ENCODE data around the gene GSG1L2. TPM values are rescaled to one million over a fixed set of nuclear protein-coding genes. Genes with fewer than 3 reads are reported as not detected.

Gene GSG1L2
- polyA plus RNA-seq, 3 donors = not detected

DNA sequence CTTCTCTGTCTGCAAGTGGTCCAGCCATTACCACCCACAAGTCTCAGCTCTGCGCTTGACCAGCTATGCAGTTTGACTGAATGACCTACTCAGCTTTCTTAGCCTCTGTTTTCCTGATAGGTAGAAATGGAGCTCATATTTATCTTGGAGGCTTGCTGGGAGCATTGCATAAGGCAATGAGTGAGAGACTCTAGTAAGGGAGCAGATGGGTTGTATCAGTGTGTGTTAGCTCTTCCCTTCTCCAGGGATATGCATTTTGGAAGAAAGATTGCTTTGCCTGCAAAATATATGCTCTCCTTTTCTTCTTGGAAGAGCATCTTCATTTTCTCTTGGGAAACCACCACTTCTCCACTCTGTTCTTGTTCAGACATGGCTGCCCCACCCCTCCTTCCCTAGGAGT, 56.6 kb downstream of the GSG1L2 start:
- WGBS, 3 donors = 93 to 94% (median 93%) methylated on average over 1 of the region's 1 CpG
- no peak overlapping the region for H3K27ac ChIP-seq (ENCODE audit: low read depth, low read length)

DNA sequence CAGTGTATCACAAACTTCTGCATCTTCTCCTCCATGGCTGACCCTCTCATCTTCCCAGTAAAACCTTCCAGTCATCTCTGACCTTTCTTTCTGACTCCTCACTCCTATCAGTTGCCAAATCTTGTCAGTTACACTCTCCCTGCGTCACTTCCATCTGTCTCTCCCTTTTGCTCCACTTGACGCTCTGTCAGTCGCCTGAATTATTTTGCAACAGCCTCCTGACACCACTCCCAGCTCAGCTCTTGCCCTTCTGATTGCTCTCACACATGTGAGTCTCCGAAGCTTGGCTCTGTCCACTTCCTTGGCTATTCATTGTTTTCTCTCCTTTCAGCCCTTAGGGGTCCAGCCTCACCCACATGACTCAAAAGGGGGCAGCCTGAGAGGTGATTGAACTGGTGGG, 58.2 kb downstream of the GSG1L2 start:
- H3K27ac ChIP-seq (ENCODE audit: low read depth, low read length) = no peak overlapping the region
- 34 to 43% (median 40%) methylated on average over 4 of the region's 4 CpGs for WGBS, 3 donors

GRCh38 chr17:9760266-9760665, 61.6 kb downstream of the GSG1L2 start:
- no peak overlapping the region for H3K27ac ChIP-seq (ENCODE audit: low read depth, low read length)
- 76 to 90% (median 85%) methylated on average over 1 of the region's 1 CpG for WGBS, 3 donors

- H3K27ac ChIP-seq (ENCODE audit: low read depth, low read length) = no peak overlapping the region
- 68 to 80% (median 72%) methylated on average over 3 of the region's 3 CpGs for WGBS, 3 donors
Measured at GRCh38 chr17:9755083-9755482, 66.8 kb downstream of the GSG1L2 start.

Other genes with a start within 250 kb of the GSG1L2 start
- gene STX8, start 246.3 kb downstream of the GSG1L2 start, polyA plus RNA-seq = 10 to 100 TPM; 36.7 to 78.7 (median 55.6) TPM
- gene CFAP52, start 245.4 kb downstream of the GSG1L2 start, polyA plus RNA-seq = under 1 TPM in 1 of 3 donors, not detected in 2; 0.22 TPM
- 1 to 10 TPM in 1 of 3 donors, under 1 TPM in 2; 0.21 to 3.3 (median 0.79) TPM for gene USP43, start 176.6 kb downstream of the GSG1L2 start, polyA plus RNA-seq
- gene DHRS7C, start 30.5 kb downstream of the GSG1L2 start, polyA plus RNA-seq = 1 to 10 TPM in 1 of 3 donors, not detected in 2; 1.3 TPM
- 10 to 100 TPM in 1 of 3 donors, 1 to 10 TPM in 1, under 1 TPM in 1; 0.58 to 57.7 (median 4.4) TPM for gene GLP2R, start 3.8 kb upstream of the GSG1L2 start, polyA plus RNA-seq
- 1 to 10 TPM in 1 of 3 donors, under 1 TPM in 2; 0.10 to 1.5 (median 0.56) TPM for gene RCVRN, start 83.2 kb upstream of the GSG1L2 start, polyA plus RNA-seq